ENCODE measurements around the gene VEGFC. TPM values are rescaled to one million over a fixed set of nuclear protein-coding genes. Genes with fewer than 3 reads are reported as not detected.

The VEGFC gene
- total RNA-seq, 2 experiments from 2014 or later: not detected

DNA sequence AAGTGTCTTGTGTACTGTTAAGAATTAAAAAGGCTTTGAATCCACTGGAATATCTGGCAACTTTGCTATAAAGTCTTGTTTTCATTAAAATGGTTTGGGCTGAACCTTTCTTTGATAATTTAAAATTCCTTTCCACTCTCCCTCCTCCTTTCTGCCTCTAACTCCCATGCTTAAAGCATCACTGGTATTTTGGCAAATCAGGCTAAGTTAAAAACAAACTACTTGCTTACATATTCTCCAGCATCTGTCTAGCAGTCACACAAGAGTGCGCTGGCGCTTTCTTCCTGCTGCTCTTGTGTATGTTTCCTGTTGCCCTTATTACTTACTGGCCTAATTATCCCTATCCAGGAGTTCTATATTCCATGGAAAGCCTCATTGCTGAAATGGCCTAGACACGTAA is 136.6 kb downstream of the VEGFC start:
- H3K4me3 Mint-ChIP-seq: no peak overlapping the region
- H3K4me1 Mint-ChIP-seq (ENCODE audit: low read depth): no peaks in the 10 kb centered on the region
- ATAC-seq (no peak), DNase-seq (no peak)
- no peaks in the 10 kb centered on the region for H3K36me3 Mint-ChIP-seq (ENCODE audit: low read depth)
- ChIA-PET CTCF (no interaction called here), POLR2A (no interaction called here)
- H3K9me3 Mint-ChIP-seq: no peaks in the 10 kb centered on the region
- intact Hi-C loops (cut with micrococcal nuclease): no loop called here
- no peak overlapping the region for H3K27ac Mint-ChIP-seq
- no peaks in the 10 kb centered on the region for H3K27me3 Mint-ChIP-seq
- TF ChIP-seq CTCF (IDR thresholded peaks at IDR 0.05): no peak

DNA sequence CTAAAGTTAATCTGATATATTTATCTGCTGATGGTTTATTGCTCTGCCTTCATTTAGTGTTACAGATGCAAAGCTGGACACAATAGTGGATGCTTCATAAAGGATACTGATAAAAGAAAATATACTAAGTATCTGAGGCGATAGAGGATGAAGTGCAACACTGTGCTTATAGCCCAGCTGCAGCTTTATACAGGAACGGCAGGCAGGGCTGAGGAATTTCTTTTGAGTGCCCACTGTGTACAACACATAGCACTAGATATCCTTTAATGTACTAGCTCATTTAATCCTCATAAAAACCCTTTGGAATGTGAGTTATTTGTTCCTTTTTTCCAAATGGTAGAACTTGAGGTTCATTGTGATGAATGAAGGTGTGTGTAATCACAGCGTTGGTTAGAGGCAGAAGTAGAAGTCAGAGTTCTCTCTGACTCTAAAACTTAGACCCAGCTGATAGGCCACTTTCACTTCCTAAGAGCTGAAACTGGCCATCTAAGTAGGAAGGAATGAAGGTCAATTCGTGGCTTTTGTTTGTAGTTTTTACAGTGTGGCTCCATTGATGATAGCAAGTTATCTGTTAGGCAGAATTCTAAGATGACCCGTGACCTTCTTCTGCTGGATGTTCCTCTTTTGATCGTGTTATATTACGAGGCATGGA is 138.0 kb downstream of the VEGFC start:
- Mint-ChIP-seq H3K27me3 (no peaks in the 10 kb centered on the region), H3K4me3 (no peak overlapping the region), H3K9me3 (no peaks in the 10 kb centered on the region), H3K36me3 (ENCODE audit: low read depth) (no peaks in the 10 kb centered on the region), H3K27ac (no peak overlapping the region), H3K4me1 (ENCODE audit: low read depth) (no peaks in the 10 kb centered on the region)
- CTCF ChIA-PET: interaction anchor here (1.0 kb wide), 1 partner anchor 19 kb away, joined by 3 read pairs; no protein-coding TSS in a partner anchor
- POLR2A ChIA-PET: no interaction called here
- intact Hi-C loops (cut with micrococcal nuclease): no loop called here
- ATAC-seq (no peak), DNase-seq (no peak)
- TF ChIP-seq CTCF (IDR thresholded peaks at IDR 0.05): no peak

DNA sequence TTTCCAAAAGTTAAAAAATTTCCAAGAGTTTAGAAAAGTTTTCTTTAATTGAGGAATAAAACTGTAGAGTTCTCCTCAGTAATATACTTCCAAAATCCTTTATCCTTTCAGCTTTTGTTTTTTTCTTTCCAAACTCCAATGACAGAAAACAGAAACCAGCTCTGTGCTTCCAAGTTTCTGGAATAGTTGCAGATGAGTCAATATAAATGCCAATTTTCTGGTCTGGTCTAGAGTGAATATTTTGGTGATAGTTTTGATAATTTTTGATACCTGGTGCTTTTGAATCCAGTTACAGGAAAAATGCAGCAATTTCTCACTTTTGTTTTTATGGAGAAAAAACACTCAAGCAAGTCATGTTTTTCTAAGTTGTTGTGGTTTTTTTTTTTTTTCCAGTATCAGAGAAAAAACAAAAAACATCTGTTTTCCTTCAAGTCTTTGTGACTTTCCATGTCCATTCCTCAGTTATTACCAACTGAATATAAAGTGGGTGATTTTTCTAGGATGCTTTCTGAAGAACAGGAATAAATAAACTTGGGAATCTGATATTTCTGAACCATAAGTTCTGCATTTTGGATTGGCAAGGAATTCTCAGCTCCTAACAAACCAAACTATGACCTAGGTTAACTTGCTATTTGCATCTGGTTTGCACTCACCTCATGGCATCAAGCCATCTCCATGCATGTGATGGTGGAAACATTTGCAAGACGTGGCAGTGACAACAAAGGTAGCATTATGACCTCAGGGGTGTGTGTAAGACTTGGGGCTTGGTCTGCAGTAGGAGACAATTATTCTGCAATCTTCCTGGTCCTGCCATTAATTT is 139.1 kb downstream of the VEGFC start:
- ATAC-seq (no peak), DNase-seq (no peak)
- ChIA-PET CTCF (no interaction called here), POLR2A (no interaction called here)
- no peaks in the 10 kb centered on the region for H3K27me3 Mint-ChIP-seq
- no peaks in the 10 kb centered on the region for H3K4me1 Mint-ChIP-seq (ENCODE audit: low read depth)
- H3K4me3 Mint-ChIP-seq: no peak overlapping the region
- no peak overlapping the region for H3K27ac Mint-ChIP-seq
- intact Hi-C loops (cut with micrococcal nuclease): no loop called here
- no peaks in the 10 kb centered on the region for H3K9me3 Mint-ChIP-seq
- H3K36me3 Mint-ChIP-seq (ENCODE audit: low read depth): no peaks in the 10 kb centered on the region
- no peak for TF ChIP-seq CTCF (IDR thresholded peaks at IDR 0.05)

DNA sequence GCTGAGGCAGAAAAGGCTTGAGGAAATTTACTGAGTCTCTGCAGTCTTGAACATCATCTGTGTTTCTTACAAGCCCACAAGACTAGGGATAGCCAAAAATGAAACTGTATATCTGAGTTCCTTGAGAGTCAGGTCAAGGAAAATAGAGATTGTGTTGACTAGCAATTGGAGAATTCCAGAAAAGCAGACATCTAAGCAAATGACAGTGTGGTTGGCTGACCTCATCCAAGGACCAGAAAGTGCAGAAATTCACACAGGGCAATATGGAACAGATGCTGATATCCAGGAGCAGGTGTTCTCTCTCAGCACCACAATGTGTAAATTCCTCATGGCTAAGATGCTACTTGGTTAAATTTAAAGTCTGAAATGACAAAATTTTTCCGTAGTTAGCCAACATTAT is 146.4 kb downstream of the VEGFC start:
- CTCF ChIA-PET: no interaction called here
- DNase-seq (no peak), ATAC-seq (no peak)
- intact Hi-C loops (cut with micrococcal nuclease): no loop called here
- Mint-ChIP-seq H3K4me3 (no peak overlapping the region), H3K27ac (no peak overlapping the region), H3K9me3 (no peaks in the 10 kb centered on the region), H3K36me3 (ENCODE audit: low read depth) (no peaks in the 10 kb centered on the region), H3K27me3 (no peaks in the 10 kb centered on the region), H3K4me1 (ENCODE audit: low read depth) (no peaks in the 10 kb centered on the region)
- TF ChIP-seq CTCF (IDR thresholded peaks at IDR 0.05): no peak
- POLR2A ChIA-PET: no interaction called here

DNA sequence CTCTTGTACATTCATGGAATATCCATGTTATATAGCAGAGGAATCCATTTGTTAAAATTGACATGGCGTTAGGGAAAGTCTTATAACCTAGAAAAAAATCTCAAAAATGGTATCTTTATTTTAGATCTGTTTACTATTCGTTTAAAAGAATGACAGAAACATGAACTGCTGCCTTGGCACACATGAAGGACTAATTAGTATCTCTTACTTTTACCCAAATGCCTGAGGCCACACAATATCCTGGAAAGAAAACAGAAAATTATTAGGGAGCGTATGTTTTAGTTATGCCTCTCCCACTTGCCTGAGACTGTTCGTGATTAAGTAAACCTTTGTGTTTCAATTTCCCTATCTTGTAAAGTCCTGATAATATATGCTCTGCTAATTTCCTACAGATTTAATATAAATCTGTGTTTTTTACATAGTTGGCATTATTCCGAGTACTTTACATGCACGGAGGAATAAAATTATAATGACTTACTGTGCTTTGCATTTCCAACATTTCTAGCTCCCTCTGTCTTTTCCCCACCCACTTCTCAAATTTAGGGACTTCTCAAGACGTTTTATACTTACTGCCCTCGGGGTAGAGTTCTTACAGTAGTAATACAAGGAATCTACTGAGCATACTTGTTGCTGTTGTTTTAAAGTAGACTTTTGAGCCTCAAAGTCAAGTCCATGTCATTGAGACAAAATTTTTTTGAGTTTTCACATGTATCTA is 147.3 kb downstream of the VEGFC start:
- Mint-ChIP-seq H3K27ac (no peak overlapping the region), H3K27me3 (no peaks in the 10 kb centered on the region), H3K9me3 (no peaks in the 10 kb centered on the region), H3K4me3 (no peak overlapping the region), H3K36me3 (ENCODE audit: low read depth) (no peaks in the 10 kb centered on the region), H3K4me1 (ENCODE audit: low read depth) (no peaks in the 10 kb centered on the region)
- ChIA-PET POLR2A (no interaction called here), CTCF (no interaction called here)
- TF ChIP-seq CTCF (IDR thresholded peaks at IDR 0.05): no peak
- DNase-seq: no peak
- intact Hi-C loops (cut with micrococcal nuclease): no loop called here
- no peak for ATAC-seq
